ENCODE data around the gene MORC1. TPM values are rescaled to one million over a fixed set of nuclear protein-coding genes. Genes with fewer than 3 reads are reported as not detected.

MORC1 gene
- total RNA-seq, 1 donor from 2014 or later = not detected

DNA sequence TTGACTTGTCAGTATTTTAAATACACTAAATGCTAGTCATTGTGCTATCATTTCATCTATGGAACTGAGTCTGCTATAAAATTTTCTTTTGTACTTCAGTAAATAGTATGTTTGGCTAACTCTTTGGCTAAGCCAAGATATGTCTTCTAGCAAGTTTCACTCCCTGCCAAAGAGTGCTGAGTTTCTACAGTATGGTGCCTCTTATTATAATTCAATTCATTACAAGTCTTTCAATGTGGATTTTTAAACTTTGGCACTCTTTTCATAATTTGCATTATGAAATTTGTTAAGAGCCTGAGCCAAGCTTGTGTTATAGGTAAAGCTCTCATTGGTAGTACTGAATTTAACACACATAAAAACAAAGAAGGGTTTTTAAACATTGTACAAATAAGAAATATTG, 24.4 kb downstream of the MORC1 start:
- no peaks in the 10 kb centered on the region for H3K9me3 ChIP-seq (ENCODE audit: low read depth)

DNA sequence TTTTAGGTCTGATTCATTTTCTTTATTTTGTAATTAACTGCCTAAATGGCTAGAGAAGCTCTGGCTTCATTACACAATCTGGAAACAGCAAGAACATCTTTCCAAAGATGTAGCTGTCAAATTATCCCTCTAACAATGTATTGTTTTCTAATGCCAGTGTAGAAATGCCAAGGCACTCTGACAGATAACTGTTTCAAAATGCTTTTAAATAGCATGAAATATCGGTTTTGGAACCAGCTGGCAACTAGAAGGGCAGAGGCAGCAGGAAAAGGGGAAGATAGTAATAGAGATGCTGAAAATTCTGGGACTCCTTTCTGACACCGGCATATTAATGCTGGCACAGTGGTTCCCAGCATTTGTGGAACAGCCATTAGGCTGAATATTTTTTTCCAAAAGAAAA, 26.1 kb downstream of the MORC1 start:
- H3K79me2 ChIP-seq (ENCODE audit: low read depth) = no peaks in the 10 kb centered on the region
- H4K20me1 ChIP-seq (ENCODE audit: low read depth) = no peaks in the 10 kb centered on the region
- Mint-ChIP-seq H3K27ac (no peak overlapping the region), H3K4me1 (no peaks in the 10 kb centered on the region), H3K27me3 (ENCODE audit: insufficient read depth, low read depth) (no peaks in the 10 kb centered on the region), H3K4me3 (no peak overlapping the region), H3K9me3 (no peaks in the 10 kb centered on the region), H3K36me3 (no peaks in the 10 kb centered on the region)
- no peaks in the 10 kb centered on the region for H3F3A ChIP-seq (ENCODE audit: low read depth)
- TF ChIP-seq EZH2 (IDR thresholded peaks at IDR 0.05) (no peak), EZH2phosphoT487 (IDR thresholded peaks at IDR 0.05) (no peak)
- TF ChIP-seq, protein P1, sequence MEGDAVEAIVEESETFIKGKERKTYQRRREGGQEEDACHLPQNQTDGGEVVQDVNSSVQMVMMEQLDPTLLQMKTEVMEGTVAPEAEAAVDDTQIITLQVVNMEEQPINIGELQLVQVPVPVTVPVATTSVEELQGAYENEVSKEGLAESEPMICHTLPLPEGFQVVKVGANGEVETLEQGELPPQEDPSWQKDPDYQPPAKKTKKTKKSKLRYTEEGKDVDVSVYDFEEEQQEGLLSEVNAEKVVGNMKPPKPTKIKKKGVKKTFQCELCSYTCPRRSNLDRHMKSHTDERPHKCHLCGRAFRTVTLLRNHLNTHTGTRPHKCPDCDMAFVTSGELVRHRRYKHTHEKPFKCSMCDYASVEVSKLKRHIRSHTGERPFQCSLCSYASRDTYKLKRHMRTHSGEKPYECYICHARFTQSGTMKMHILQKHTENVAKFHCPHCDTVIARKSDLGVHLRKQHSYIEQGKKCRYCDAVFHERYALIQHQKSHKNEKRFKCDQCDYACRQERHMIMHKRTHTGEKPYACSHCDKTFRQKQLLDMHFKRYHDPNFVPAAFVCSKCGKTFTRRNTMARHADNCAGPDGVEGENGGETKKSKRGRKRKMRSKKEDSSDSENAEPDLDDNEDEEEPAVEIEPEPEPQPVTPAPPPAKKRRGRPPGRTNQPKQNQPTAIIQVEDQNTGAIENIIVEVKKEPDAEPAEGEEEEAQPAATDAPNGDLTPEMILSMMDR (IDR thresholded peaks at IDR 0.05) = no peak
- no peaks in the 10 kb centered on the region for H3K4me1 ChIP-seq
- H3K27me3 ChIP-seq = no peaks in the 10 kb centered on the region
- no peak overlapping the region for H3K9ac ChIP-seq
- H3K4me3 ChIP-seq = no peak overlapping the region
- H3K27ac ChIP-seq = no peak overlapping the region
- no peak for DNase-seq (ENCODE audit: low spot score)
- H3K9me3 ChIP-seq (ENCODE audit: low read depth) = no peaks in the 10 kb centered on the region
- no peaks in the 10 kb centered on the region for H3K36me3 ChIP-seq
- no peak overlapping the region for H2AFZ ChIP-seq (replicated peaks)
- no peak overlapping the region for H3K4me2 ChIP-seq

More for the DNA sequence above, 24.4 kb downstream of the MORC1 start:
- Mint-ChIP-seq H3K36me3 (no peaks in the 10 kb centered on the region), H3K27me3 (ENCODE audit: insufficient read depth, low read depth) (no peaks in the 10 kb centered on the region), H3K4me1 (no peaks in the 10 kb centered on the region), H3K4me3 (no peak overlapping the region), H3K27ac (no peak overlapping the region), H3K9me3 (no peaks in the 10 kb centered on the region)
- H3K36me3 ChIP-seq = no peaks in the 10 kb centered on the region
- H2AFZ ChIP-seq (replicated peaks) = no peak overlapping the region
- no peaks in the 10 kb centered on the region for H3K79me2 ChIP-seq (ENCODE audit: low read depth)
- no peaks in the 10 kb centered on the region for H3K27me3 ChIP-seq
- H3K9ac ChIP-seq = no peak overlapping the region
- no peaks in the 10 kb centered on the region for H3K4me1 ChIP-seq
- H3K4me3 ChIP-seq = no peak overlapping the region
- no peak for TF ChIP-seq EZH2 (IDR thresholded peaks at IDR 0.05)
- no peak for TF ChIP-seq EZH2phosphoT487 (IDR thresholded peaks at IDR 0.05)
- TF ChIP-seq, protein P1 (IDR thresholded peaks at IDR 0.05) = no peak
- H3K4me2 ChIP-seq = no peak overlapping the region
- DNase-seq (ENCODE audit: low spot score) = no peak
- H3F3A ChIP-seq (ENCODE audit: low read depth) = no peaks in the 10 kb centered on the region
- no peaks in the 10 kb centered on the region for H4K20me1 ChIP-seq (ENCODE audit: low read depth)
- no peak overlapping the region for H3K27ac ChIP-seq

DNA sequence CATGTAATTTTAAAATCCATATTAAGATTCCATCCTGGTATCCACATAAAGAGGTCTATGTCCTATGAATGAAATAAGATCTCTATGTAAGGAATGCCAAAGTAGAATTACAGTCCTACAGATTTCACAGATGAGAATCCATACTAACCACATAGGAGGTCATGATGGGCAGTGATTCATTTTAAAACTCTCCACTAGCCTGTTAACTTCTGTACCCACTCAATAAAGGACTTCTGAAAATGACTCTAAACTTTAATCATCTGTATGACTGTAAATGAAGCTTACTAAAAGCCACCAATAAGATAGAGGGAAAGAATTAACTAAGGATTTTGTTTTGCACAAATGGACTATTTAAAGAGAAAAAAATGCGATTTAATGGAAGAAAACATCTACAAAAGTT, 28.7 kb downstream of the MORC1 start:
- no peaks in the 10 kb centered on the region for H3K4me1 ChIP-seq
- Mint-ChIP-seq H3K4me3 (no peak overlapping the region), H3K36me3 (no peaks in the 10 kb centered on the region), H3K4me1 (no peaks in the 10 kb centered on the region), H3K9me3 (no peaks in the 10 kb centered on the region), H3K27ac (no peak overlapping the region), H3K27me3 (ENCODE audit: insufficient read depth, low read depth) (no peaks in the 10 kb centered on the region)
- H3K79me2 ChIP-seq (ENCODE audit: low read depth) = no peaks in the 10 kb centered on the region
- no peaks in the 10 kb centered on the region for H4K20me1 ChIP-seq (ENCODE audit: low read depth)
- H3K27me3 ChIP-seq = peaks cover 5% of the 10 kb centered on the region
- no peak for TF ChIP-seq EZH2phosphoT487 (IDR thresholded peaks at IDR 0.05)
- TF ChIP-seq, protein P1 (IDR thresholded peaks at IDR 0.05) = no peak
- TF ChIP-seq EZH2 (IDR thresholded peaks at IDR 0.05) = no peak
- H2AFZ ChIP-seq (replicated peaks) = no peak overlapping the region
- H3K9me3 ChIP-seq (ENCODE audit: low read depth) = no peaks in the 10 kb centered on the region
- DNase-seq (ENCODE audit: low spot score) = no peak
- no peaks in the 10 kb centered on the region for H3F3A ChIP-seq (ENCODE audit: low read depth)
- no peak overlapping the region for H3K27ac ChIP-seq
- H3K9ac ChIP-seq = no peak overlapping the region
- no peak overlapping the region for H3K4me3 ChIP-seq
- no peaks in the 10 kb centered on the region for H3K36me3 ChIP-seq
- no peak overlapping the region for H3K4me2 ChIP-seq
